ENCODE data around the gene CHMP2A.

Gene CHMP2A

GRCh38 chr19:58570770-58571574, 16.1 kb upstream of the CHMP2A start:
- no peak for FAIRE-seq
- no peak for DNase-seq (ENCODE audit: extremely low spot score, insufficient read length, low read depth)

GRCh38 chr19:58569943-58570670, 15.2 kb upstream of the CHMP2A start:
- no peak for FAIRE-seq
- no peak for DNase-seq (ENCODE audit: extremely low spot score, insufficient read length, low read depth)

- DNase-seq (ENCODE audit: extremely low spot score, insufficient read length, low read depth) (no peak), FAIRE-seq (no peak)
Measured at GRCh38 chr19:58569191-58569942, 14.5 kb upstream of the CHMP2A start.

- no peak for FAIRE-seq
- no peak for DNase-seq (ENCODE audit: extremely low spot score, insufficient read length, low read depth)
Measured at GRCh38 chr19:58568453-58569130, 13.7 kb upstream of the CHMP2A start.

GRCh38 chr19:58566989-58567388, 12.1 kb upstream of the CHMP2A start:
- FAIRE-seq (no peak), DNase-seq (ENCODE audit: extremely low spot score, insufficient read length, low read depth) (no peak)

GRCh38 chr19:58563823-58564222, 8.9 kb upstream of the CHMP2A start:
- FAIRE-seq (no peak), DNase-seq (ENCODE audit: extremely low spot score, insufficient read length, low read depth) (no peak)

GRCh38 chr19:58563034-58563573, 8.2 kb upstream of the CHMP2A start:
- no peak for DNase-seq (ENCODE audit: extremely low spot score, insufficient read length, low read depth)
- FAIRE-seq = peak; percentile 65

GRCh38 chr19:58562122-58563033, 7.5 kb upstream of the CHMP2A start:
- DNase-seq (ENCODE audit: extremely low spot score, insufficient read length, low read depth) (no peak), FAIRE-seq (no peak)

- no peak for DNase-seq (ENCODE audit: extremely low spot score, insufficient read length, low read depth)
Measured at GRCh38 chr19:58561373-58562121, 6.6 kb upstream of the CHMP2A start.

GRCh38 chr19:58560921-58561320, 6.0 kb upstream of the CHMP2A start:
- no peak for DNase-seq (ENCODE audit: extremely low spot score, insufficient read length, low read depth)

More at GRCh38 chr19:58561373-58562121, 6.6 kb upstream of the CHMP2A start:
- no peak for FAIRE-seq

GRCh38 chr19:58560007-58560887, 5.3 kb upstream of the CHMP2A start:
- no peak for FAIRE-seq
- DNase-seq (ENCODE audit: extremely low spot score, insufficient read length, low read depth) = no peak

More at GRCh38 chr19:58560921-58561320, 6.0 kb upstream of the CHMP2A start:
- FAIRE-seq = no peak

GRCh38 chr19:58559275-58560006, 4.5 kb upstream of the CHMP2A start:
- DNase-seq (ENCODE audit: extremely low spot score, insufficient read length, low read depth) (peak; percentile 67), FAIRE-seq (no peak)

GRCh38 chr19:58558623-58559274, 3.8 kb upstream of the CHMP2A start:
- peak; percentile 98 for FAIRE-seq
- peak; percentile 81 for DNase-seq (ENCODE audit: extremely low spot score, insufficient read length, low read depth)

- FAIRE-seq = no peak
- DNase-seq (ENCODE audit: extremely low spot score, insufficient read length, low read depth) = no peak
Measured at GRCh38 chr19:58558066-58558622, 3.2 kb upstream of the CHMP2A start, which contains the start of gene UBE2M. Gene UBE2M (minus strand): TSS chr19:58558611. CDS start chr19:58558381, 230 bp downstream.

GRCh38 chr19:58557221-58558065, 2.5 kb upstream of the CHMP2A start:
- no peak for FAIRE-seq
- no peak for DNase-seq (ENCODE audit: extremely low spot score, insufficient read length, low read depth)
